Liver (tissue), 9 donors: ENCODE results near the gene ANTXR1. TPM values are rescaled to one million over a fixed set of nuclear protein-coding genes. Genes with fewer than 3 reads are reported as not detected.

Source experiments
- DNase-seq: peaks from one replicate; pipeline ENCODE4 v3.0.0-alpha.2; 2017; ENCODE audit warnings: low spot score
- H3K27ac ChIP-seq, 2 donors: one replicate each; pipeline ENCODE4 v1.7.0; 2013; ENCODE audit warnings: inconsistent platforms in 2 of 2, low read length in 2 of 2, control low read depth in 1 of 2, low read depth in 1 of 2, mild to moderate bottlenecking in 1 of 2
- H3K27me3 ChIP-seq, 4 donors: one replicate each; pipeline versions ENCODE4 v1.6.1 to v1.7.0; 2013; ENCODE audit warnings: low read length in 3 of 4, inconsistent platforms in 1 of 4, mild to moderate bottlenecking in 1 of 4, moderate library complexity in 1 of 4; ENCODE audit not compliant: control insufficient read depth in 4 of 4, insufficient read depth in 4 of 4
- H3K36me3 ChIP-seq, 4 donors: one replicate each; pipeline versions ENCODE4 v1.6.1 to v1.7.0; 2013; ENCODE audit warnings: low read length in 3 of 4, mild to moderate bottlenecking in 3 of 4, low read depth in 1 of 4, moderate library complexity in 1 of 4; ENCODE audit not compliant: control insufficient read depth in 4 of 4, insufficient read depth in 3 of 4
- H3K4me1 ChIP-seq, 4 donors: one replicate each; pipeline versions ENCODE4 v1.6.1 to v1.7.0; 2013; ENCODE audit warnings: low read length in 3 of 4, mild to moderate bottlenecking in 3 of 4, moderate library complexity in 1 of 4; ENCODE audit not compliant: control insufficient read depth in 4 of 4, insufficient read depth in 4 of 4
- H3K4me3 ChIP-seq, 3 donors: one replicate each; pipeline versions ENCODE4 v1.6.1 to v1.7.0; 2013; ENCODE audit warnings: low read length in 3 of 3, control low read depth in 1 of 3, low read depth in 1 of 3, mild to moderate bottlenecking in 1 of 3
- H3K9ac ChIP-seq, 2 donors: one replicate each; pipeline ENCODE4 v1.7.0; 2013; ENCODE audit warnings: low read length in 2 of 2, mild to moderate bottlenecking in 2 of 2, moderate library complexity in 2 of 2, control low read depth in 1 of 2, low read depth in 1 of 2
- H3K9me3 ChIP-seq, 4 donors: one replicate each; pipeline versions ENCODE4 v1.6.1 to v1.7.0; 2013; ENCODE audit warnings: low read length in 3 of 4; ENCODE audit not compliant: control insufficient read depth in 4 of 4
- CTCF ChIP-seq: fragments of 150-350 bp; IDR thresholded peaks from 2 replicates; pipeline ENCODE4 v1.5.1; 2017; ENCODE audit warnings: improper control_type of control experiment, low read depth, low read length; ENCODE audit not compliant: missing input control
- EGR1 ChIP-seq, 2 donors: IDR thresholded peaks; 2 replicates each; pipeline ENCODE4 v1.6.1; 2016 to 2018; ENCODE audit warnings: antibody characterized with exemption in 2 of 2, low read depth in 2 of 2
- FOXA1 ChIP-seq: IDR thresholded peaks from 2 replicates; pipeline ENCODE4 v1.6.1; 2016; ENCODE audit warnings: antibody characterized with exemption
- FOXA2 ChIP-seq: IDR thresholded peaks from 2 replicates; pipeline ENCODE4 v1.6.1; 2016; ENCODE audit warnings: antibody characterized with exemption
- GABPA ChIP-seq, 2 donors: IDR thresholded peaks in 1 of 2; conservative IDR thresholded peaks in 1 of 2; 2 replicates each; pipeline ENCODE4 v1.6.1; 2016; ENCODE audit warnings: antibody characterized with exemption in 2 of 2, mild to moderate bottlenecking in 1 of 2, moderate library complexity in 1 of 2
- HNF4A ChIP-seq, 2 donors: conservative IDR thresholded peaks; 2 replicates each; pipeline ENCODE4 v1.6.1; 2016; ENCODE audit warnings: antibody characterized with exemption in 2 of 2, mild to moderate bottlenecking in 2 of 2
- HNF4G ChIP-seq: IDR thresholded peaks from 2 replicates; pipeline ENCODE4 v1.6.1; 2016; ENCODE audit warnings: antibody characterized with exemption
- JUND ChIP-seq, 2 donors: IDR thresholded peaks; 2 replicates each; pipeline ENCODE4 v1.6.1; 2016; ENCODE audit warnings: antibody characterized with exemption in 2 of 2
- MAX ChIP-seq: IDR thresholded peaks from 2 replicates; pipeline ENCODE4 v1.6.1; 2016; ENCODE audit warnings: antibody characterized with exemption
- NR2F2 ChIP-seq: IDR thresholded peaks from 2 replicates; pipeline ENCODE4 v1.6.1; 2016; ENCODE audit warnings: antibody characterized with exemption
- RAD21 ChIP-seq, 2 donors: IDR thresholded peaks; 2 replicates each; pipeline ENCODE4 v1.6.1; 2016; ENCODE audit warnings: antibody characterized with exemption in 2 of 2, mild to moderate bottlenecking in 2 of 2
- REST ChIP-seq: IDR thresholded peaks from 2 replicates; pipeline ENCODE4 v1.6.1; 2016; ENCODE audit warnings: antibody characterized with exemption, mild to moderate bottlenecking
- RXRA ChIP-seq, 2 donors: IDR thresholded peaks; 2 replicates each; pipeline ENCODE4 v1.6.1; 2017 to 2018; ENCODE audit warnings: antibody characterized with exemption in 2 of 2, mild to moderate bottlenecking in 1 of 2
- SP1 ChIP-seq: IDR thresholded peaks from 2 replicates; pipeline ENCODE4 v1.6.1; 2018; ENCODE audit warnings: antibody characterized with exemption, mild to moderate bottlenecking
- TAF1 ChIP-seq: conservative IDR thresholded peaks from 2 replicates; pipeline ENCODE4 v1.6.1; 2016; ENCODE audit warnings: antibody characterized with exemption, mild to moderate bottlenecking
- YY1 ChIP-seq: IDR thresholded peaks from 2 replicates; pipeline ENCODE4 v1.6.1; 2016; ENCODE audit warnings: antibody characterized with exemption, mild to moderate bottlenecking
- polyA plus RNA-seq, 2 donors: library from polyadenylated mRNA; stranded (reverse) in 1 of 2; unstranded in 1 of 2; fragments of 200-250 nt in 1 of 2; fragments of >200 nt in 1 of 2; fragmentation: Nextera tagmentation in 1 of 2; extraction: Ambion mirVana in 1 of 2; gene quantifications; one replicate each; pipeline versions ENCODE4 v1.2.1 to v1.2.3, GENCODE V29; 2013 to 2015
- total RNA-seq, 2 donors: library from RNA; depleted of rRNA; stranded (reverse); fragments of >200 nt; gene quantifications; one replicate each; pipeline ENCODE4 v1.2.3, GENCODE V29; 2014
- TF ChIP-seq, protein P1 (sequence below): IDR thresholded peaks from 2 replicates; pipeline ENCODE4 v1.6.1; 2016; ENCODE audit warnings: antibody characterized with exemption
- TF ChIP-seq, protein P2 (sequence below): IDR thresholded peaks from 2 replicates; pipeline ENCODE4 v1.6.1; 2016; ENCODE audit warnings: antibody characterized with exemption
- donor health status: healthy.
- donor health status: healthy.
- donor health status: healthy.
- donor health status: healthy.
- donor health status: healthy.

The ANTXR1 gene
- total and polyA plus RNA-seq, 4 donors: 0.60 to 3.6 (median 1.8) TPM

DNA sequence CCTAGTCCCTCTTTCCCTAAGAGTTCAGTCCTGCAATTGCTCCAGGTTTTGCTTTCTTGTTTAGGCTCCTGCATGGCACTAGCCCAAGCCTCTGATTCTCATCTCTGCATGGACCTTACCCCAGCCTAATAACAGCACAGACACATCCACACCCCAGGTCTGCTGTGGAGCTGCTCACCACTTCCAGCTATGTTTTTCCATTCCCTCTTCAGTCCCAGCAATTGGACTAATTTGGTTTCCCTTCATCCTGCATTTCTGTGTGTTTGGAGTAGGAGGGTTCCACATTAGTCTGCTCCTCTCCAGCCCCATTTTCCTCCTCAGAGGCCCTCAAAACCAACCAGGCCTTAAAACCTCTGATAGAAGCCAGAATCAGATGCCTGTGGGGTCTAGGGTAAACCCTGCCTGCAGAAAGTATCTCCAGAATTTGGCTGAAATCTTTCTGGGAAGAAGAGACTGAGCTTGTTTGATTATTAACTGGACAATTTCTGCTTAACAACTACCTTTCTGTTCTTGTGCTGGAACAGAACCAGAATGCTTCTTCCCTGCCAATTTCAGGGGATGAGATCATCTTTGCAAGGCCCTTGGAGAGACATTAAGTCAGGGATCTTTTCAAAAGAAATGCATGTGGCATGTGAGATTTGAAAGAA lies 278.1 kb downstream of the ANTXR1 start:
- no peak overlapping the region for H3K4me3 ChIP-seq
- H3K9me3 ChIP-seq: no peaks in the 10 kb centered on the region
- H3K27ac ChIP-seq: no peak overlapping the region
- no peaks in the 10 kb centered on the region for H3K27me3 ChIP-seq
- peaks cover 4 to 7% (median 5%) of the 10 kb centered on the region in 4 donors for H3K4me1 ChIP-seq
- no peaks in the 10 kb centered on the region for H3K36me3 ChIP-seq
- no peak overlapping the region for H3K9ac ChIP-seq
- TF ChIP-seq YY1 (no peak), NR2F2 (no peak), TAF1 (no peak), HNF4A (conservative IDR thresholded peaks at IDR 0.05) (peak in 1 of 2 donors; percentile 17), FOXA1 (no peak), MAX (no peak), SP1 (no peak), CTCF (no peak), FOXA2 (no peak), EGR1 (IDR thresholded peaks at IDR 0.05; ENCODE audit: low read depth in 2 of 2) (no peak), GABPA (IDR thresholded peaks at IDR 0.05 in 1 of 2, conservative IDR thresholded peaks at IDR 0.05 in 1 of 2) (no peak), REST (no peak), RAD21 (IDR thresholded peaks at IDR 0.05) (no peak), HNF4G (no peak), JUND (IDR thresholded peaks at IDR 0.05) (peak; percentile 84 to 86), RXRA (IDR thresholded peaks at IDR 0.05) (no peak)
- TF ChIP-seq, protein P1, sequence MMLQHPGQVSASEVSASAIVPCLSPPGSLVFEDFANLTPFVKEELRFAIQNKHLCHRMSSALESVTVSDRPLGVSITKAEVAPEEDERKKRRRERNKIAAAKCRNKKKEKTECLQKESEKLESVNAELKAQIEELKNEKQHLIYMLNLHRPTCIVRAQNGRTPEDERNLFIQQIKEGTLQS: peak; percentile 34
- TF ChIP-seq, protein P2, sequence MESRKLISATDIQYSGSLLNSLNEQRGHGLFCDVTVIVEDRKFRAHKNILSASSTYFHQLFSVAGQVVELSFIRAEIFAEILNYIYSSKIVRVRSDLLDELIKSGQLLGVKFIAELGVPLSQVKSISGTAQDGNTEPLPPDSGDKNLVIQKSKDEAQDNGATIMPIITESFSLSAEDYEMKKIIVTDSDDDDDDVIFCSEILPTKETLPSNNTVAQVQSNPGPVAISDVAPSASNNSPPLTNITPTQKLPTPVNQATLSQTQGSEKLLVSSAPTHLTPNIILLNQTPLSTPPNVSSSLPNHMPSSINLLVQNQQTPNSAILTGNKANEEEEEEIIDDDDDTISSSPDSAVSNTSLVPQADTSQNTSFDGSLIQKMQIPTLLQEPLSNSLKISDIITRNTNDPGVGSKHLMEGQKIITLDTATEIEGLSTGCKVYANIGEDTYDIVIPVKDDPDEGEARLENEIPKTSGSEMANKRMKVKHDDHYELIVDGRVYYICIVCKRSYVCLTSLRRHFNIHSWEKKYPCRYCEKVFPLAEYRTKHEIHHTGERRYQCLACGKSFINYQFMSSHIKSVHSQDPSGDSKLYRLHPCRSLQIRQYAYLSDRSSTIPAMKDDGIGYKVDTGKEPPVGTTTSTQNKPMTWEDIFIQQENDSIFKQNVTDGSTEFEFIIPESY: no peak
- no peak for DNase-seq
